GM18507 (cell line): ENCODE measurements around the gene FNIP2.
"Not testable (repeated sequence)": the region's sequence is repeated elsewhere in the genome, so short reads cannot be mapped to it uniquely, and the experiment has no call there.

Experiments used
- DNase-seq: peaks from one replicate; pipeline ENCODE4 v3.0.0; 2011; ENCODE audit warnings: low read depth; ENCODE audit not compliant: insufficient read length; ENCODE audit errors: extremely low spot score
- FAIRE-seq: peaks from 2 replicates; lab custom pipeline; 2011; peaks lifted over from hg19 to GRCh38; lab: Jason Lieb, UNC

Gene FNIP2

GRCh38 chr4:158857951-158858350 lies 89.1 kb downstream of the FNIP2 start:
- FAIRE-seq: no peak
- DNase-seq: no peak

GRCh38 chr4:158858410-158859199 lies 89.8 kb downstream of the FNIP2 start:
- peak; percentile 39 for FAIRE-seq
- DNase-seq: no peak

- FAIRE-seq (peak; percentile 5), DNase-seq (no peak)
Measured at GRCh38 chr4:158859661-158860060, 90.8 kb downstream of the FNIP2 start.

- DNase-seq (no peak), FAIRE-seq (peak; percentile 86)
Measured at GRCh38 chr4:158860856-158861255, 92.0 kb downstream of the FNIP2 start.

GRCh38 chr4:158861281-158861680 lies 92.5 kb downstream of the FNIP2 start:
- DNase-seq (no peak), FAIRE-seq (no peak)

- no peak for FAIRE-seq
Measured at GRCh38 chr4:158861766-158862165, 92.9 kb downstream of the FNIP2 start.

GRCh38 chr4:158863296-158863695 lies 94.5 kb downstream of the FNIP2 start:
- DNase-seq: no peak
- FAIRE-seq: no peak

More at GRCh38 chr4:158861766-158862165, 92.9 kb downstream of the FNIP2 start:
- no peak for DNase-seq

- no peak for FAIRE-seq
Measured at GRCh38 chr4:158865520-158866177, 96.8 kb downstream of the FNIP2 start.

GRCh38 chr4:158869001-158869400 lies 100.2 kb downstream of the FNIP2 start:
- DNase-seq: no peak
- FAIRE-seq: no peak

More at GRCh38 chr4:158865520-158866177, 96.8 kb downstream of the FNIP2 start:
- DNase-seq: no peak

- DNase-seq: no peak
- FAIRE-seq: no peak
Measured at GRCh38 chr4:158869761-158870160, 100.9 kb downstream of the FNIP2 start.

- no peak for FAIRE-seq
Measured at GRCh38 chr4:158870282-158870625, 101.4 kb downstream of the FNIP2 start.

GRCh38 chr4:158870626-158871334 lies 102.0 kb downstream of the FNIP2 start:
- no peak for DNase-seq
- no peak for FAIRE-seq

More at GRCh38 chr4:158870282-158870625, 101.4 kb downstream of the FNIP2 start:
- no peak for DNase-seq

GRCh38 chr4:158871335-158871724 lies 102.5 kb downstream of the FNIP2 start:
- FAIRE-seq (no peak), DNase-seq (no peak)

GRCh38 chr4:158873795-158874401 lies 105.1 kb downstream of the FNIP2 start:
- FAIRE-seq (no peak), DNase-seq (no peak)

- FAIRE-seq (no peak), DNase-seq (no peak)
Measured at GRCh38 chr4:158875026-158875425, 106.2 kb downstream of the FNIP2 start.

GRCh38 chr4:158875455-158875854 lies 106.6 kb downstream of the FNIP2 start:
- DNase-seq (no peak), FAIRE-seq (no peak)

GRCh38 chr4:158877069-158877468 lies 108.2 kb downstream of the FNIP2 start:
- DNase-seq: no peak
- FAIRE-seq: no peak

GRCh38 chr4:158882142-158882541 lies 113.3 kb downstream of the FNIP2 start:
- DNase-seq, FAIRE-seq: not testable (repeated sequence)

GRCh38 chr4:158884280-158884679 lies 115.5 kb downstream of the FNIP2 start:
- FAIRE-seq: no peak
- DNase-seq: no peak

- DNase-seq (no peak), FAIRE-seq (no peak)
Measured at GRCh38 chr4:158885564-158885963, 116.7 kb downstream of the FNIP2 start.
